ENCODE results near the gene ANKRD55. TPM values are rescaled to one million over a fixed set of nuclear protein-coding genes. Genes with fewer than 3 reads are reported as not detected.
"Not testable (repeated sequence)": the region's sequence is repeated elsewhere in the genome, so short reads cannot be mapped to it uniquely, and the experiment has no call there.

Gene ANKRD55
- total and polyA plus RNA-seq, 2 donors (not counting 1 experiment from before 2014, with no cell fraction given): not detected

DNA sequence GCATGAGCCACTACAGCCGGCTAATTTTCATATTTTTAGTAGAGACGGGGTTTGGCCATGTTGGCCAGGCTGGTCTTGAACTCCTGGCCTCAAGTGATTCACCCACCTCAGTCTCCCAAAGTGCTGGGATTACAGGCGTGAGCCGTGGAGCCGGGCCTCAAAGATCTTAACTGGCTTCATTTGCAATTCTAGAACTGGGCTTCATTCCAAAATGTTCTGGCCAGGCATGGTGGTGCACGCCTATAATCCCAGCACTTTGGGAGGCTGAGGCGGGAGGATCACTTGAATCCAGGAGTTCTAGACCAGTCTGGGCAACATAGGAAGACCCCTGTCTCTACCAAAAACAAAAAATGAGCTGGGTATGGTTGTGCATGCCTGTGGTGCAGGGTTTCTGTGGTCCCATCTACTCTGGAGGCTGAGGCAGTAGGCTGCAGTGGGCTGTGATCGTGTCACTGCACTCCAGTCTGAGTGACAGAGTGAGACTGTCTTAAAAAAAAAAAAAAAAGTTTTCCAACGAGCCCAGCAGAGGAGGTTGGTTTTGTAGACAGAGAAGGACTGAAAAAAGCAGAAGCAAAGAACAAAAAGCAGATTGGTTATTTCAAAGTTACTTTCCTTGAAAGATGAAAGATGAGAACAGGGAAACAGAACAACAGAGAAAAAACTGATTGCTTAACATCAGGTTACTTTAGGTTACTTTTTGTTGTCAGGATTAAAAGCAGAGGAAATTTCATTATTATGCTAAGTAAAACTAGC, 78.2 kb downstream of the ANKRD55 start:
- Histone ChIP-seq H3K27me3 (ENCODE audit: control insufficient read depth, insufficient read depth, low read length) (no peaks in the 10 kb centered on the region), H3K4me1 (ENCODE audit: control insufficient read depth, extremely low read depth, insufficient read depth, low read length) (no peaks in the 10 kb centered on the region), H3K4me3 (replicated peaks in 1 of 4; ENCODE audit: control extremely low read depth in 1 of 4, insufficient read depth in 1 of 4, low read depth in 3 of 4, low read length in 4 of 4) (no peak overlapping the region), H3K9ac (ENCODE audit: insufficient read depth, low read length) (no peak overlapping the region), H3K4me2 (ENCODE audit: extremely low read depth, insufficient read depth, low read length) (no peak overlapping the region), H3K79me2 (ENCODE audit: control insufficient read depth, insufficient read depth, low read length) (no peaks in the 10 kb centered on the region), H3K36me3 (ENCODE audit: control insufficient read depth, insufficient read depth, low read length) (no peaks in the 10 kb centered on the region), H4K20me1 (ENCODE audit: control insufficient read depth, extremely low read depth, insufficient read depth, low read length) (no peaks in the 10 kb centered on the region), H3K27ac (ENCODE audit: insufficient read depth, low read length) (no peak overlapping the region), H3K9me3 (ENCODE audit: control insufficient read depth, insufficient read depth, low read depth, low read length) (no peaks in the 10 kb centered on the region), H2AFZ (ENCODE audit: low read length) (no peak overlapping the region)
- TF ChIP-seq EZH2 (IDR thresholded peaks at IDR 0.05; ENCODE audit: low read length, missing control alignments): no peak
- TF ChIP-seq, protein P1, sequence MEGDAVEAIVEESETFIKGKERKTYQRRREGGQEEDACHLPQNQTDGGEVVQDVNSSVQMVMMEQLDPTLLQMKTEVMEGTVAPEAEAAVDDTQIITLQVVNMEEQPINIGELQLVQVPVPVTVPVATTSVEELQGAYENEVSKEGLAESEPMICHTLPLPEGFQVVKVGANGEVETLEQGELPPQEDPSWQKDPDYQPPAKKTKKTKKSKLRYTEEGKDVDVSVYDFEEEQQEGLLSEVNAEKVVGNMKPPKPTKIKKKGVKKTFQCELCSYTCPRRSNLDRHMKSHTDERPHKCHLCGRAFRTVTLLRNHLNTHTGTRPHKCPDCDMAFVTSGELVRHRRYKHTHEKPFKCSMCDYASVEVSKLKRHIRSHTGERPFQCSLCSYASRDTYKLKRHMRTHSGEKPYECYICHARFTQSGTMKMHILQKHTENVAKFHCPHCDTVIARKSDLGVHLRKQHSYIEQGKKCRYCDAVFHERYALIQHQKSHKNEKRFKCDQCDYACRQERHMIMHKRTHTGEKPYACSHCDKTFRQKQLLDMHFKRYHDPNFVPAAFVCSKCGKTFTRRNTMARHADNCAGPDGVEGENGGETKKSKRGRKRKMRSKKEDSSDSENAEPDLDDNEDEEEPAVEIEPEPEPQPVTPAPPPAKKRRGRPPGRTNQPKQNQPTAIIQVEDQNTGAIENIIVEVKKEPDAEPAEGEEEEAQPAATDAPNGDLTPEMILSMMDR (conservative IDR thresholded peaks at IDR 0.05 in 1 of 2, IDR thresholded peaks at IDR 0.05 in 1 of 2; ENCODE audit: low read depth in 1 of 2, low read length in 2 of 2): no peak
- peak in 1 of 2 donors; percentile 53 for DNase-seq (ENCODE audit: low read depth in 2 of 2)

DNA sequence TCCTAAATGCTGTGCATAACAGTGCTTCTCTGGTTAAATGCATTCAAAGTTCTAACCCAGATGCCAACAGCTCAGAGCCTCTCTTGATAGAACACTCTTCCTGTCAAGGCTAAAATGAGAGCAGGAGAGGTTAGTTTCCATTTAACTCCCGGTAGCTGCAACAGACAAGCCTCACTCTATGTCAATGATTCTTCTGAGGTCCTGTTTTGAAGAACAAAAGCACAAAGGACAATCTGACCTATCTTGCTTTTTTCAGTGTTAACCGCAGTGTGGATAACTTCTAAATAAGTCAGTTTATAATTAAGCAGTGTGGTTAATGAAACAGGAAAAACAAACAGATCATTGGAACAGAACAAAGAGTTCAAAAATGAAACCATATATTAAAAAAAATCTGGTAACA, 80.7 kb downstream of the ANKRD55 start:
- H3K9ac ChIP-seq (ENCODE audit: insufficient read depth, low read length): no peak overlapping the region

GRCh38 chr5:56150756-56151155, 82.4 kb downstream of the ANKRD55 start:
- H4K20me1 ChIP-seq (ENCODE audit: control insufficient read depth, extremely low read depth, insufficient read depth, low read length): not testable (repeated sequence)

More for the DNA sequence above, 80.7 kb downstream of the ANKRD55 start:
- H3K36me3 ChIP-seq (ENCODE audit: control insufficient read depth, insufficient read depth, low read length): no peaks in the 10 kb centered on the region
- no peaks in the 10 kb centered on the region for H4K20me1 ChIP-seq (ENCODE audit: control insufficient read depth, extremely low read depth, insufficient read depth, low read length)
- H2AFZ ChIP-seq (ENCODE audit: low read length): no peak overlapping the region
- H3K79me2 ChIP-seq (ENCODE audit: control insufficient read depth, insufficient read depth, low read length): no peaks in the 10 kb centered on the region
- no peaks in the 10 kb centered on the region for H3K9me3 ChIP-seq (ENCODE audit: control insufficient read depth, insufficient read depth, low read depth, low read length)
- H3K27me3 ChIP-seq (ENCODE audit: control insufficient read depth, insufficient read depth, low read length): no peaks in the 10 kb centered on the region
- TF ChIP-seq, protein P1 (conservative IDR thresholded peaks at IDR 0.05 in 1 of 2, IDR thresholded peaks at IDR 0.05 in 1 of 2; ENCODE audit: low read depth in 1 of 2, low read length in 2 of 2): no peak
- TF ChIP-seq EZH2 (IDR thresholded peaks at IDR 0.05; ENCODE audit: low read length, missing control alignments): no peak
- H3K27ac ChIP-seq (ENCODE audit: insufficient read depth, low read length): no peak overlapping the region
- no peak overlapping the region for H3K4me2 ChIP-seq (ENCODE audit: extremely low read depth, insufficient read depth, low read length)
- no peak overlapping the region for H3K4me3 ChIP-seq (replicated peaks in 1 of 4; ENCODE audit: control extremely low read depth in 1 of 4, insufficient read depth in 1 of 4, low read depth in 3 of 4, low read length in 4 of 4)
- no peaks in the 10 kb centered on the region for H3K4me1 ChIP-seq (ENCODE audit: control insufficient read depth, extremely low read depth, insufficient read depth, low read length)
- no peak for DNase-seq (ENCODE audit: low read depth in 2 of 2)

More at GRCh38 chr5:56150756-56151155, 82.4 kb downstream of the ANKRD55 start:
- not testable (repeated sequence) for DNase-seq (ENCODE audit: low read depth in 2 of 2); H2AFZ ChIP-seq (ENCODE audit: low read length); H3K4me1 ChIP-seq (ENCODE audit: control insufficient read depth, extremely low read depth, insufficient read depth, low read length); H3K36me3 ChIP-seq (ENCODE audit: control insufficient read depth, insufficient read depth, low read length); H3K27ac ChIP-seq (ENCODE audit: insufficient read depth, low read length); H3K4me3 ChIP-seq (replicated peaks in 1 of 4; ENCODE audit: control extremely low read depth in 1 of 4, insufficient read depth in 1 of 4, low read depth in 3 of 4, low read length in 4 of 4); H3K79me2 ChIP-seq (ENCODE audit: control insufficient read depth, insufficient read depth, low read length); H3K27me3 ChIP-seq (ENCODE audit: control insufficient read depth, insufficient read depth, low read length); H3K9me3 ChIP-seq (ENCODE audit: control insufficient read depth, insufficient read depth, low read depth, low read length); H3K4me2 ChIP-seq (ENCODE audit: extremely low read depth, insufficient read depth, low read length); H3K9ac ChIP-seq (ENCODE audit: insufficient read depth, low read length)

Measured in fibroblast of lung (primary cell).